C4-2B (cell line): Measurements from ENCODE around the gene EDDM3A.

Experiments used
- ZFX ChIP-seq: fragments of 450-650 bp; IDR thresholded peaks from 2 replicates; pipeline ENCODE4 v1.6.1; 2017
- TF ChIP-seq, protein P1 (sequence below): fragments of 450-650 bp; conservative IDR thresholded peaks from 2 replicates; pipeline ENCODE4 v1.5.1; 2017; ENCODE audit warnings: mild to moderate bottlenecking

DNA sequence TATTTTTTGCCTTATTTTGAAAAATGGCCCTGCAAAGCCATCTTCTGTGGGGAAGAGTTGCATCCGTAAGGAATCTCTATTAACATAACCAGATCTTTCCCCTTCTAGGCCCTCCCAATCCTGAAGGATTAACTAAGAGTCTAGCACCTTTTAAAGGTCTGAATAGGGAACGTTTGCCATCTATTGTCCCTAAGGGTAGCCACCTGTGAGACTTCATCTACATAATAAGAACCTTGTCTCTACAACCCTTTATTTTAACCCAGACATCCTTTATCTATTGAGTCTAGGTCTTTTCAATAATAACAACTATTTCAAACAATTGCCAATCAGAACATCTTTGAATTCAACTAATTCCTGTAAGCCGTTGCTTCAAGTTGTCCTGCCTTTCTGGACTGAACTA is 27.0 kb downstream of the EDDM3A start:
- TF ChIP-seq, protein P1, sequence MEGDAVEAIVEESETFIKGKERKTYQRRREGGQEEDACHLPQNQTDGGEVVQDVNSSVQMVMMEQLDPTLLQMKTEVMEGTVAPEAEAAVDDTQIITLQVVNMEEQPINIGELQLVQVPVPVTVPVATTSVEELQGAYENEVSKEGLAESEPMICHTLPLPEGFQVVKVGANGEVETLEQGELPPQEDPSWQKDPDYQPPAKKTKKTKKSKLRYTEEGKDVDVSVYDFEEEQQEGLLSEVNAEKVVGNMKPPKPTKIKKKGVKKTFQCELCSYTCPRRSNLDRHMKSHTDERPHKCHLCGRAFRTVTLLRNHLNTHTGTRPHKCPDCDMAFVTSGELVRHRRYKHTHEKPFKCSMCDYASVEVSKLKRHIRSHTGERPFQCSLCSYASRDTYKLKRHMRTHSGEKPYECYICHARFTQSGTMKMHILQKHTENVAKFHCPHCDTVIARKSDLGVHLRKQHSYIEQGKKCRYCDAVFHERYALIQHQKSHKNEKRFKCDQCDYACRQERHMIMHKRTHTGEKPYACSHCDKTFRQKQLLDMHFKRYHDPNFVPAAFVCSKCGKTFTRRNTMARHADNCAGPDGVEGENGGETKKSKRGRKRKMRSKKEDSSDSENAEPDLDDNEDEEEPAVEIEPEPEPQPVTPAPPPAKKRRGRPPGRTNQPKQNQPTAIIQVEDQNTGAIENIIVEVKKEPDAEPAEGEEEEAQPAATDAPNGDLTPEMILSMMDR = no peak
- no peak for TF ChIP-seq ZFX
